ENCODE results near the gene LAPTM5.

The LAPTM5 gene

DNA sequence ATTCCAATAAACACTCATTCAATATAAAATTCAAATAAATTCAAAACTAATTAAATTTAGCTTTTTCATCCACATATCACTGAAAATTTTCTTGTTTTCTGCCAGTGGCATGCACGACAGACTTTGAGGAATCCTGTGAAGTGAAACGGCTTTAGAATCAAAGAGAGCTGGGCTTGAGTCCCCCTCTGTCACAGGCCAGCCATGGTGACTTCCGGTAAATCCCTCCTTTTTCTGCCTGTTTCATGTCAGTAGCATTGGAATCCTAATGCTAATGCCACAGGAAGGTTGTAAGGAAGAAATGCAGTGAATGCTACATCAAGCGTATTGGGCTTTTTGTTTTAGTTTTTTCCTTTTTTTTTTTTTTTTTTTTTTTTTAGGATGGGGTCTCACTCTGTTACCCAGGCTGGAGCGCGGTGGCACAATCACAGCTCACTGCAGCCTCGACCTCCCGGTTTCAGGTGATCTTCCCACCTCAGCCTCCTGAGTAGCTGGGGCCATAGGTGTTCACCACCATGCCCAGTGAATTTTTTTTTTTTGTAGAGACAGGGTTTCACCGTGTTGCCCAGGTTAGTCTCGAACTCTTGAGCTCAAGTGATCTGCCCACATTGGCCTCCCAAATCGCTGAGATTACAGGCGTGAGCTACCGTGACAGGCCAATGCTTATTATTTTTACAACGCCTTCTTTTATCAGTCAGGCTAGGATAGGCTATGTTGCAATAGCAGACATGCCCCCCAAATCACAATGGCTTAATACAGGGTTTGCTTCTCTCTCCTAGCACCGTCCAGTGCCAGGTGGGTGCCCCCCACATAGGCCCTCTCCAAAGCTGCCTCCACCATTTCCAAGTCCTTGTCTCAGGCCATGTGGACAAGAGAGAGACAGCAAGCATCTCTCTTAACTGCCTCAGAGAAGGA is 30.5 kb downstream of the LAPTM5 start:
- DNase-seq = no peak

DNA sequence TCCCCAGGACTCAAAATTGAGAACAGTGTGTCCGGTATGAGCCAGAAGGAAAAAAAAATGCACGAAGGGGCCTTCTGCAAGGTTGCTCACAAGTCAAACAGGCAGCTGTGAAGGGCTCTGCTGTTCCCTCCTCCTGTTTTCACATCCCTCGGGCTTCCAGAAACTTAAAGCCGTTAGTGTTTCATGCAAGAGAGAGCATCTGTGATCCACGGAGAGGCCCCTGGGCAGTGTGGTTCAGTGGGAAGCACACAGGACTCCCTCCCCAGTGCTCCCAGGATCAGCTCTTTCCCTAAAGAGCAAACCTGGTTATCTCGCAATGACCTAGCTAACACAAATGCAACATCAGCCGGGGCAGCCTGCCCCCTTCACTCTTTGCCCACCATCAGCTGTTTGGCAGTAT is 31.3 kb downstream of the LAPTM5 start:
- DNase-seq = no peak

DNA sequence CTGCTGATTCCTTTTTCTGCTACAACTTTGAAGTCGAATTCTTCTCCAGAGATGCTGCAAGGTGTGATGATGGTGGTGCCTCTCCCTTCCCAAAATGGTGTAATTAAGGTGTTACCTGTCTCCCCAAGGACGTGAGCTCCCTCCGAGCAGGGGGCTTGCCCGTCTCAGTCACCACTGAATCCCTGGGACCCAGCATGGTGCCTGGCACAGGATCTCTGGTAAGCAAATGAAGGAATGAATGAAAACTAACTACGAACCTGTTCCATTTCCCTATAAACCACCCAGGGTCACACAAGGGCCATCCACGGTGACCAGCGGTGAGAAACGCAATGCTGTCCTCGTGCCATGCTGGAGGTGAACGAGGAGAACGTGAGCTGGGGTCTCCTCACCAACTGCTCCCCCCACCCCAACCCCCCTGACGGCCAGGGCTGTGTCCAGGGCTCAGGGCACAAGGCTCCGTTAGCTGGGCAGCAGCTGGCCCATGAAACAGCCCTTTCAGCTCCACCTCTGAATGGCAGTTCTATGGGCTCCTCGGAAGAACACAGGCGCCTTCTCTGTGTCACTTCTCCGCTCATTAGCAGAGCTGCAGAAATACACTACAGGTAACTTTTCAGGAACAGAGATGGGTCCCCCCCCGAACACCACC is 32.0 kb downstream of the LAPTM5 start:
- DNase-seq = no peak

DNA sequence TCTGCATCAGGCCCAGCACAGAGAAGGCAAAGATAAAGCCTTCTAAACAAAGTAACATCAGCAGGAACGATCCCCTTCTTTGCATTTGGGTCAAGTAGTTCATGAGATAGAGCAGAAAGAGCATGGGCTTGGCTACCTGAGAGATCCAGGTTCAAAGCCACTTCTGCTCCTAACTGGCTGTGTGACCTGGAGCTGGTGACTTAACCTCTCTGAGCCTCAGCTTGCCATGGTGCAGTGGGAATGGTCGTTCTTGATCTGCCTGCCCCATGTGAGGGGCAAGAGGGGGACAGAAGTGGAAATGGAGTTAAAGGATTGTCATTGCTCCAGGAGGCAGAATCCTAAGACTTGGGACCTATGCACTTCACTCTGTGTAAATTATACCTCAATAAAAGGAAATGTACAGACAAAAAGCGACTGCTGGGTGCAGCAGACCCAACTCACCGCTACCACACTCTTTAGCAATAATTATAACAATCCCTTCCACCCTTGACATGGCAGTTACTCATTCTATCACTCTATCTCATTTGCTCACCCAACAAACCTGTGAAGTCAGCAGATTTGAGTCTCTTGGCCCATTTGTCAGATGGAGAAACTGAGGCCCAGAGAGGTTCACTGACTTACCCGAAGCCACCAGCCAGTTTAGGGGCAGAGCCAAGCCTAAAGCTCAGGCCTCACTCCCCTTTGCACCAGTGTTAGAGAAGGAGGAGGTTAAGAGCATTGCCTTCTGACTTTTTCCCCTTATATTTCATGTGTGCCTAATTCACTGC is 32.7 kb downstream of the LAPTM5 start:
- DNase-seq = no peak

DNA sequence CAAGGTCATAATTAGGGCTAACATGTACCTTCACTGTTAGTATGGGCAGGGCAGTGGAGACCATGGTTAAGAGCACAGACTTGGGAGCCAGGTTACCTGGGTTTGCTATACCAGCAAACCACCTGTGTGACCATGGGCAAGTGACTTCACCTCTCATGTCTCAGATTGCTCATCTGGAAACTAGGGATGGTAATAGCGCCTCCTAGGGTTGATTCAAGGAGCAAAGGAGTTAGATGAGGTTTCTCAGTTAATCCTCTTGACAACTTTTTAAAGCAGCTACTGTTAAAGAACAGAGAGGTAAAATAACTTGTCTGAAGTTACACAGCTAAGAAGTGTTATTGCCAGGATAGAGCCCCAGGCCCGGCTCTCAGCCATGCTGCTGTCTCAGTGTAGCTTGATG is 33.4 kb downstream of the LAPTM5 start:
- DNase-seq = no peak

DNA sequence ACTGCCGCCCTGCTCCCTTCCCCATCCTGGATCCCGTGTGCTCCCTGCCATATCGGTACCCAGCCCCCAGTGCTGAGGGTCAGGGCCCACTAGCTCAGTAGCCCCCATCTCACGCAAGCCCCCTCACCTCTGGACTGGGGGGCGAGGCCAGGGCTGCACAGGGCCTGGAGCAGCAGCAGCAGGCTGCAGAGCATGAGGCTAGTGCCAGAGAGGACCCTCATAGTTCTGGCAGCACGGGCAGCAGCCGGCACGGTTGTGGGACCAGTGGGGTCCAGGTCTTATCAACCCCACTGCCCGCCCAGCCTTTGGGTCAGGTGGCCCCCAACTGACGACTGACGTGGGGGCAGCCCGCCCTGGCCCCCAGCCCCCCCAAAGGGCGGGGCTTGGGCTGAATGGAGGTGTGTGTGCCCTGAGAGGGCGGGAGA is 34.2 kb downstream of the LAPTM5 start, which contains the start of gene MATN1:
Gene MATN1, minus strand, starts transcription at position 255 of the 425 bp plus-strand sequence. Its CDS starts 34 bp downstream, at position 221.
- DNase-seq = no peak

DNA sequence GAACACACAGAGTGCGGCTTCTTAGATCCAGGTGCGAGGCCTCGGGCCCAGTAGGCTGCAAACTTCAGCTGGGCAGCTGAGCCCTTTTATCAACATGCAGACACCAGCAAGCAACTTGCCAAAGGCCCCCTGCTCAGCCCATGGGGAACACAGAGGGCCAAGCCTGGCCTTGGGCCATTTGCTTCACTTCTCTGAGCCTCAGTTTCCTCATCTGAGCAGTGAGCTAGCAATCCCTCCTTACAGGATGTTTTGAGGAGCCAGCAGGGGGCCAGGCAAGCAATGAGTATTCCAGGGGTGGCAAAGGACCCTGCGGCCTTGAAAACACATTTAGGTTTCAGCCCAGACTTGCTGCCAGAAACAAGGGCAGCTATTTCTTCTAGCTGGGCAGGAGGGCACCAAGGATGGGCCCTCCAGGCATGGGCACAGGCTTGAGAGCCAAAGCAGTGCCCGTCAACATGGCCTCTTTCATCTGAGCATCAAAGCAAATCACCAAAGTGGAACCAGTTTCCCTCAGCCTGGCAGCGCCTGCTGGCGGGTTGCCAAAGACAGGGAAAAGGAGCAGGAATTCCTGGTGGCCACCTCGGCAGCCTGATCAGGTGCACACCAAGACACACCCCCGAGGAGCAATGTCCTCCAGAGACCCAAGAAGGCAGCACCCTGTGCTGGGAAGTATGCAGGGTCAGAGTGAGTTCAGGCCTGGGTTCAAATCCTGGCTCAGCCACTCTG is 35.6 kb downstream of the LAPTM5 start:
- DNase-seq = no peak

DNA sequence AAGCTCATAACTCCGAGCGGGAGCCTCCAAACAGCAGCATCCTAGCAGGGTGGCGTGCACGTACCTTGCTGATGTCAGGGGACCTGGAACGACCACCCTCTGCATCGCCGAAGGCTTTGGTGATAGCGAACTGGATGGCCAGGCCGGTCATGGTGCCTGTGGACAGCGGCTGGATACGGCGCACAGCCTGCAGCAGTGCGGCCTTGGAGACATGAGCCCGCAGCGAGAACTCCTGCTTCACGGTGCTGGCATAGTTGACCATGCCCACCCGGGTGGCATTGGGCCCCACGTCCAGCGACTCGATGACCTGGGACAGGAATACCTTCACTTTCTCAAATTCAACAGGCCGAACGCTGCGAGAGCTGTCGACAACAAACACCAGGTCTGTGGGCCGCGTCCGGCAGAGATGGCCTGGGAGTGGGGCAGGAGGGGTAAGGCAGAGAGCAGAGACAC is 36.2 kb downstream of the LAPTM5 start:
- no peak for DNase-seq

DNA sequence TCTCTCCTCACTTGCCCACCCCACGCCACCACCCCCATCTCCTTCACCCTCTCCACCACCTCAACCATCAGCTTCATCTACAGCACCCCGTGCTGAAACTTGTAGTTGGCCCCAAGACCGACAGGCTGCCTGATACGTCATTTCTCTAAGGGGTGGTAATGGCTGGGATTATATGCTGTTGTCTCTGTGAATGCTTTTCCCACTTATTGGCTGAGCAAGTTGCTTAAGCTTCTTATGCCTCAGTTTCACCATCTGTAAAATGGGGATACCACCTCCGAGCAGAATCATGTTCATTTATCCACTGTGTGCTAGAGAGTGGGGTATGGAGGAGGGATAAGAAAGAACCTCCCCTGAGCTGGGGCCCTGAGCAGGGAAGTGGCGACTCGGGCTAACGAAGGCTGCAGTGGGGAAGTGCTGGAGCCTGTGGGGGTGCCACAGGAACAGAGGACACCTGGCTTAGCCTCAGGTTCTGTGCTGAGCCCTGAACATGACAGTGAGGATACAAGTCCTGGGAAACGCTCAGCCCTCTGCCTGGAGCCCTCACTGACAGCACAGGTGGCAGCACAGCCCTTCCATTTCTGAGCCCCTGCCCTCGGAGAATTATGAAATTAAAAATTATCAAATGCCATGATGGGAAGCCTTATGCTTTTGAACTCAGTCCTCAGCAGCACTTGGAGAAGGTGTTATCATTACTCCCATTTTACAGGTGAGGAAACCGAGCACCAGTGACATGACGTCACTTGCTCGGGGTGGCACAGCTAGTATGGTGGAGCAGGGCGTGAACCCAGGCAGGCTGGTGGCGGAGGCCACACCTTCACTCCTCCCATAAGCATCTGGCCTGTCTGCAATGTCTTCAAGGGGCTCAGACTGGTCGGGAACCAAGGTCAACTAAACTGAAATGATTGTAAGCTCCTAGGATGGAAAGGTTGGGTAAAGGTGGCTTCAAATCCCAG is 37.0 kb downstream of the LAPTM5 start:
- no peak for DNase-seq

DNA sequence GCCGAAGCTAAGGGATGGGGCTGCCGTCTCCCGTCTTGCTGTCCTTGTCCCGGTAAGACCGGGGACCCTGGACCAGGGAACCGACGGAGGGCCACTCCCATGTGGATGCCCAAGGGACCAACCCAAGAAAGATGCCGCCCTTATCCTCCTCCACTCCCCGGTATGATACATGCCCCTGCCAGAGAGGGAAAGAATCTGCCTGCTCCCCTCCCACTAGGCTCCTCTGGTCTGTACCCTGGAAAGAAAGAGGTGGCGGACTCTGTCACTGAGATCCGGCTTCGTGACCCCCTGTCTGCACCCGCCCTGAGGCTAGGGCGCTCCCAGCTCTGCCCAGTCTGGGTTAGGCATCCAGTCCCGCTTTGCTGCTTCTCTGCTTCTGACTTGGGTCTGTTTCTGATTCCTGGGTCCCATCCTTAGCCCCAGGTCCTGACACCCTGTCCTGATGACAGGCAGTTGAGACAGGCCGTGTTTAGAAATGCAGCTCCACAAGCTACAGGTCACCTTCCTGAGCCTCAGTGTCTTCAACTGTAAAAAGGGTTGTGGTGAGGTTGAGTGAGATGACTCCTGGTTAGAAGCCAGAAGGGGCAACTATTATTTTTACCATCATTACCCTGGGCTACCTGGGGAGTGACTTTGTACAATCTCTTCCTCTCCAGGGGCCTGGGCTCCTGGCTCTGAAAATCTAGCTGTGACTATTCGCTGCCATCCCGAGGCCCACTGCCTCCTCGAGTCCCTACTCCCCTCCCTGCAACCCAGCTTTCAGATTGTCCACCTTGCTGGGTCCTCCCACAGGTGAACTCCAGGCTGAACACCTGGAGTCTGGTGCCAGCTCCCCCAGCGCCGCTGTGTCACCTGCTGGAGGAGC is 37.9 kb downstream of the LAPTM5 start:
- DNase-seq = no peak

DNA sequence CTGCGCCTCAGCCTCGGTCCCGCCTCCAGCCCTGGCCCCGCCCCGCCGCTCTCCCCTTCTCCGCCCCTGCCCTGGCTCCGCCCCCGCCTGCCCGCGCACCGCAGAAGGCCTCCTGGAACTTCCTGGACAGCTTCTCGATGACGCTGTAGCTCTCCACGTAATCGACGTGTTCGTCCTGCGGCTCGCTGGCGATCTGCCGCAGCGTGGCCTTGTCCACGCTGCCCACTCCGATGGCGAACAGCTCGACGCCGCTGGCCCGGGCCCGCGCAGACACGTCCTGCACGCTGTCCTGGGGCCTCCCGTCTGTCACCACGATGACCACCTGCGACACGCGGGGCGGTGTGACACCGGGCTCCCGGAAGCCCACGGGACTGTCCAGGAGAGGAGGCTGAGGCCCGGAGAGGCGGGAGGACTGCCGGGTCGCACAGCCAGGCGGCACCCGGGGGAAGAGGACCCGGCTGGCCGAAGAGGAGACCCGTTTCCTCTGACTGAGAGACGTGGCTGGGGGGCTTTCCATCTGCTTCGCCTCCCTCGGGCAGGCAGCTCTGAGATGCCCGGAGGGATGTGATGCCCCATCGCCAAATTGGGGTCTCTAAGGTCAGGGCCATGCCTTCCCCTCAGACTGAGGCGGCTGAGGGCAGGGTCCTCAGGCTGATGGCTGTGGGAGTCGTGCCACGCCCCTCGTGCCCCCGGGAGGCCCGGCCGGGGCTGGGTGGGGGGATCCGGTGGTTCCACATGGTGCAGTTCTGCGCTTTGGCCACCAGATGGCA is 38.8 kb downstream of the LAPTM5 start:
- peak; percentile 89 for DNase-seq

DNA sequence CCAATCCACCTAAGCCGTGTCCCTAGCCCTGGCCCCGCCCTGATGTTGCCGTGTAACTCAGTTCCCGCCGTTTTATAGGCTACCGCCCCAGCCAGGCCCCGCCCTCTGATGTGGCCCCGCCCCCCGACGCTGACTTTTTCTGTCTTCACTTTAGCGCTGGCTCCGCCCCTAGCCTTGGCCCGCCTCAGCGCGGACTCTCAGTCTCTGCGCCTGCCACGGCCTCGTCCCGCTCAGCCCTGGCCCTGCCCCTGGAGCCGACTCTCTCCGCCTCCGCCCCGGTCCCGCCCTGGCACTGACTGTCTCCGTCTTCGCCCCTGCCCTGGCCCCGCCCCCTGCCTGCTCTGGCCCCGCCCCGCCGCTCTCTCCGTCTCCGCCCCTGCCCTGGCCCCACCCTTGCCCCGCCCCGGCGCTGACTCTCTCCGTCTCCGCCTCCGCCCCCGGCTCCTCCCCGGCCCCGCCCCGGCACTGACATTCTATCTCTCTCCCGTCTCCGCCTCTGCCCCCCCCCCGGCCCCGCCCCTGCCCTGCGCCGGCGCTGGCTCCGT is 39.4 kb downstream of the LAPTM5 start:
- peak; percentile 99 for DNase-seq

DNA sequence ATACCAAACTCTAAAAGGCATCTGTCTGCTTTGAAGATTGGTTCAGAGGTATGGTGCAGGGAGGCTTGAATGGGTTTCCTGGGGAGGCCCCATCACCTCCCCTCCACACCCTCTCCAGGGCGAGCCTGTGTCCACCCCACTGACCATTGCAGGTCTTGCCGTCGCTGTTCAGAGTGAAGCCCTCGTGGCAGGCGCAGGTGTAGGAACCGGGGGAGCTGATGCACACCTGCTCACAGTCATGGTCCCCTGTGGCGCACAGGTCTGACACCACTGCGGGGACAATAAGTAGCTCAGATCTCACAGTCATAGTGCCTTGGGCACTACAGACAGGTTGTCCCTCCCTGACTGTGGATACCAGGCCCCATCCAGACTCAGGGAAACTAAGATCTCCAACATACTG is 40.9 kb downstream of the LAPTM5 start:
- no peak for DNase-seq

DNA sequence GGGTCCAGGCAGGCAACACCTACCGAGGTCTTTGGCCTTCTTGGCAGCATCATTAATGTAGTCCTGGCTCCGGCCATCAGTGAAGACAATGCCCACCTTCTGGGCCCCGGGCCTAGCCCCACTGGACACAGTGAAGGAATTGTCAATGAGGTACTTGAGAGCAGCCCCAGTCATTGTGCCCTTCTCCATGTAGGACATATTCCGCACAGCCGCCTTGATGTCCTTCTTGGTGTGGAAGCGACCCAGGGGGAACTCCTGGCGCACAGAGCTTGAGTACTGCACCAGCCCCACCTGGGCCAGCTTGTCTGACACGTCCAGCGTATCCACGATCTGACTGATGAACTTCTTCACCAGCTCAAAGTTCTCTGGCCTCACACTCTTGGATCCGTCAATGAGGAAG is 41.7 kb downstream of the LAPTM5 start:
- DNase-seq = no peak

DNA sequence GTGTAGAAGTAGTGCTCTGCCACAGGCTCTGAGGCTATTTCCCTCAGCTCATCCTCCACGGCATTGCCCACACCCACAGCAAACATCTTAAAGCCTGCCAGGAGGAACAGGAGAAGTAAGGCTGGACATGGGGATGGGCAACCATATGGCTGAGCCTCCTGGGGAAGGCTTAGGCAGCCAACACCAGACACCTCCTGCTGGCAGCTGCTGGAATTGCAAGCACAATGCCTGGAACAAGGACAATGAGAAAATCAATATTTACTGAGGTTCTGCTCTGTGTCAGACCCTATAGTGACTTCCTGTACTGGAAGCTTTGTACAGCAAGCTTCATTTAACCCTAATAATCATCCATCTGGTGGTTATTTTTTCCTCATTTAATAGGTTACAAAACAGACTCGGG is 42.4 kb downstream of the LAPTM5 start:
- DNase-seq = no peak

DNA sequence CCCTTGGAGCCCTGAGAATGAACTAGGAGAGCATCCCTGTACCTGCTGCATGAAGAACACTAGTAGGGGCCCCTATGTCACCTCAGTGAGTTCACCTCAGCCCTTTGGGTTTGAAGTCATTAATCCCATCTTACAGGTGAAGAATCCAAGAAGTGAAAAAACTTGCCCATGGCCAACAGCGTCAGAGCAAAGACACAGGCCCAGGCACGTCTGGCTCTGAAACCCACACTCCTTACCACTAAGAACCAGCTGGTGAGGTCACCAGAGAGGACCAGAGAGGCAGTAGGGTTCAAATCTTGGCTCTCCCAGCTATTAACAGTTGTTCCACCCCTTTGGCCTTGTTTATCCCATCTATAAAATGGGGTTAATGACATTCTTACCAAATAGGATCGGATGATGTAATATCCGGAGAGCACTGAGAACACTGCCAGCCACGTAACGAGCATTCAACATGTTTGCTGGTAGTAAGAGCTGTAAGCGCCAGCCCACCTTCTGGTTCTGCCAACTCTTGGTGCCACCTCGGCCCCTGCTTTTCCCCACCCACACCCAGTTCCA is 43.0 kb downstream of the LAPTM5 start:
- no peak for DNase-seq

DNA sequence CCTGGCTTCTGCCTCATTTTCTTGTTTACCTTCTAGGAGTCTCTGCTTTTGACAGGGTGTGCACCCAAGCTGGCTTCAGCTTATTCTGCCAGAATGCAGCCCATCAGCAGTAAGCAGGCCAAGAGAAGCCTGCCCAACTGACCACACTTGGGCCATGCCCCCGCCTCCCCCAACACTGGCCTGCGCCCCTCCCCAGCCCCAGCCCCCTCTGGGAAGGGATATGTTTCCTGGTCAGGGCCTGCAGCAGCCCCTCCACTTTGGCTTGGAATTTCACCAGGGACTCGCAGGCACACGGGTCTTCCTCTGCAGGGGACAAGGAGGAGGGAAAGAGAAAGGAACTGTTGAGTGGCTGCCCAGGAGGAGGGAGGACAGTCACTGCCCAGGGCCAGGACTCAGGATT is 43.5 kb downstream of the LAPTM5 start:
- no peak for DNase-seq

DNA sequence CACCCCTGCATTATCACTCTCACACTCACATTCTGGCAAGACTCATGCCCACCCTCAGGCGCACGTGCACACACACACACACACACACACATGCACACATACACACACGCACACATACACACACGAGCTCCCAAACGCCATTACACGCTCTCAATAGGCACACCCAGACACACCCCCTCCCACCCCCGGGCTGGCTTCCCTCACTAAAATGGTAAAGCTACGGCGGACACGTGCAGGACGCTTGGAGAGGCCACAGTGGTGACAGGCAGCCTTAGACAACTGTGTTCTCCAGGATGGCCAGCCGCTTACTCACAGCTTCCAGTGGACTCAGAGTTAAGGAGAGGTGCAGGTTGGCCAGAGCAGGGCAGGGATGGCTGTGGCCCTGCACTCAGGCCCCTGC is 44.3 kb downstream of the LAPTM5 start:
- DNase-seq = no peak

DNA sequence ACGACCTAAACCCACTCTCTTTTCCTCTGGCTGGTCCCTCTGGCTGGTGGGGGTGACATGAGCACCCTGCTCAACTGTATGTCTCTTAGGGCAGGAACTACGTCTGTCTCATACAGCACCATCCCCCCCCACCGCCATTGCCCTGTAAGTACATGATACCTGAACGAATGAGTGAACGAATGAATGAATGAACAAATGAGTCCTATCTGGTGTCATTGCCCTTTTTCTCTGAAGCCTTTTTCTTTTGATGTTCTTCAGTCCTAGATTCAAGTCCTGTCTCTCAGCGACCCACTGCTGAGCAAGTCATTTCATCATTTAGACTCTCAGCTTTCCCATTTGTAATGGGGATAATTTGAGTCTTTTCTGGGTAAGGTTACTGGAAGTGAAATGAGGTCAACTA is 45.0 kb downstream of the LAPTM5 start:
- no peak for DNase-seq

Measured in CD4-positive, alpha-beta T cell treated with Interleukin-17A for 1 hour (primary cell).